ENCODE results near the gene SCARB1. TPM values are rescaled to one million over a fixed set of nuclear protein-coding genes. Genes with fewer than 3 reads are reported as not detected.

Gene SCARB1
- total and polyA plus RNA-seq, 2 donors = 3.2 to 16.7 TPM

DNA sequence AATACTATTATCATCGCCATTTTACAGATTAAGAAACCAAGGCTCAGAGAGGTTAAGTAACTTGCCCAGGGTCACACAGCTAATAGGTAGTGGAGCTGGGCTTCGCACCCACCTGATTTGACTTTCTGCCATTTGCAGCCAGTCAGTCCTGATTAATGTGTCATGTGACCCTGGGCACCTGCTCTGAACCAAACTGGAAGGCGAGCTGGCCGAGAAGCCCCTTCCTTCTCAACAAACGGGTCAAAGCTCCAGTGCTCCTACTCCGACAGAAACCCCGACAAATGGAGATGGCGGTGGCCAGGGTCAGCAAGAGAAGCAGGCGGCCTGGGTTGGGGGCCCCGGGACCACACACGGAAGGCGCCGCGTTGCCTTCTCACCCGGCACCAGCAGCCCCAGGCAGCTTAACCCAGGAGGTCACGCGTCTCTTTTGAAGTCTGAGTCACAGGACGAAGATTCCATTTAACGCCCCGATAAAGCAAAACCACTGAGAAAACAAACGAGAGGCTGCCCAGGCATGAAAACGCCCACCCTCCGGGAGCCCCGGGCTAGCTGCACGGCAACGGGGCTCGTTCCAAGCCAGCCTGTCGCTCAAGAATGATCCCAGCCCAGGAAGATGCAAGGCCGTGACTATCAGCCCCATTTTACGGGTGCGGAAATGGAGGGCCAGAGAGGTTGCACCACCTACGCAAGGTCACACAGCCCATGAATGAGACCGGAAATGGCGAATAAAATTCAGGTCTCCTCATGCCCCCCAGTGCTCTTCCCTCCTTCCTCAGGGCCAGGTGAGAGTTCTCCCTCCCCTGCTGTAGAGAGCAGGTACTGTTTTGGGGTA lies 124.8 kb downstream of the SCARB1 start:
- DNase-seq (ENCODE audit: low read depth in 6 of 9, low spot score in 9 of 9) = no peak
- peaks cover 0 to 6% of the 10 kb centered on the region in 2 donors for H3K27me3 ChIP-seq (ENCODE audit: control insufficient read depth in 2 of 2, insufficient read depth in 1 of 2, low read length in 1 of 2)
- no peak overlapping the region for H3K4me3 ChIP-seq (ENCODE audit: low read length in 2 of 2)
- 91% methylated on average over 34 of the region's 34 CpGs for WGBS
- peaks cover 5 to 46% of the 10 kb centered on the region in 2 donors for H3K4me1 ChIP-seq (ENCODE audit: control insufficient read depth in 2 of 2, insufficient read depth in 2 of 2, low read length in 2 of 2)
- no peak overlapping the region for H3K27ac ChIP-seq (ENCODE audit: low read depth in 1 of 2, low read length in 1 of 2)
- H3K36me3 ChIP-seq (ENCODE audit: control insufficient read depth in 2 of 2, insufficient read depth in 2 of 2, low read length in 1 of 2) = no peaks in the 10 kb centered on the region
- peaks cover 0 to 17% of the 10 kb centered on the region in 2 donors for H3K9me3 ChIP-seq (ENCODE audit: control insufficient read depth in 2 of 2, insufficient read depth in 1 of 2, low read length in 1 of 2)

DNA sequence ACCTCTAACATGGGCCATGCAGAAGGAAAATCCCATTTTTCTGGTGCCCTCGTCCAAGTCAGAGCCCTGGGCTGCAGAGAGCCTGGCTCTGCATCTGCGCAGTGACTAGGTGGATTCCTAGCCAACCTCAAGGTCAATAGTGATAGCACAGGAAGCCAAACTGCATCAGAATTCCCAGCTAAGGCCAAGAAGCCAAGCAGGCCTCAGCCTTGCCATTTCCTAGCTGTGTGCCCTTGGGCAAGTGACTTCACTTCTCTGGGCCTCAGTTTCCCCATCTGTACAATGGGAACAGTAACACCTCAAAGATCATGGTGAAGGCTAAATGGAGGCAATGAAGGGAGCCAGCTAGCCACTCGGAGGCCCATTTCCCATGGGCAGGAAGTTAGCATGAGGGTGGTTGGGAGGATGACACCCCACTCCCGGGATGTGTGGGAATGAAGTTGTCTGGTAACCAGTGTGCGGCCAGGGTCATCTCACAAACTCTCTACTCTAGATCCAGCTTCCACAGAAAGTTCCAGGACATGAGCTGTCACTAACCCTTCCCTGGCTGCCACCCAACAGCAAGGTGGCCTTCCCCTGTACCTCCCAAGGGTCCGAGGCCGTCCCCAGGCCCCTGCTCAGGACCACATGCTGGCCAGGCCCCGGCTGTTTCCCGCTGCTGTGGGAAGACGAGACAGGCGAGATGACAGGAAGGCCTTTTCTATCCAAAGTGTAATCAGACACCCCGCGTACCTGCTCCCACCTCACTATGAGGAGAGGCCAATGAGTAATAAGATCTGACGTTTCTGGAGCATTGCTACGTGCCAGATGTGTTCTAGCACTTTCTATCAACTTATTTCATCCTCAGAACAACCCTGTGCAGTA lies 125.7 kb downstream of the SCARB1 start:
- H3K36me3 ChIP-seq (ENCODE audit: control insufficient read depth in 2 of 2, insufficient read depth in 2 of 2, low read length in 1 of 2) = no peaks in the 10 kb centered on the region
- peaks cover 0 to 18% of the 10 kb centered on the region in 2 donors for H3K9me3 ChIP-seq (ENCODE audit: control insufficient read depth in 2 of 2, insufficient read depth in 1 of 2, low read length in 1 of 2)
- DNase-seq (ENCODE audit: low read depth in 6 of 9, low spot score in 9 of 9) = no peak
- WGBS = 97% methylated on average over 15 of the region's 15 CpGs
- no peak overlapping the region for H3K4me3 ChIP-seq (ENCODE audit: low read length in 2 of 2)
- no peak overlapping the region for H3K27ac ChIP-seq (ENCODE audit: low read depth in 1 of 2, low read length in 1 of 2)
- H3K27me3 ChIP-seq (ENCODE audit: control insufficient read depth in 2 of 2, insufficient read depth in 1 of 2, low read length in 1 of 2) = peaks cover 0 to 6% of the 10 kb centered on the region in 2 donors
- H3K4me1 ChIP-seq (ENCODE audit: control insufficient read depth in 2 of 2, insufficient read depth in 2 of 2, low read length in 2 of 2) = peaks cover 5 to 47% of the 10 kb centered on the region in 2 donors

DNA sequence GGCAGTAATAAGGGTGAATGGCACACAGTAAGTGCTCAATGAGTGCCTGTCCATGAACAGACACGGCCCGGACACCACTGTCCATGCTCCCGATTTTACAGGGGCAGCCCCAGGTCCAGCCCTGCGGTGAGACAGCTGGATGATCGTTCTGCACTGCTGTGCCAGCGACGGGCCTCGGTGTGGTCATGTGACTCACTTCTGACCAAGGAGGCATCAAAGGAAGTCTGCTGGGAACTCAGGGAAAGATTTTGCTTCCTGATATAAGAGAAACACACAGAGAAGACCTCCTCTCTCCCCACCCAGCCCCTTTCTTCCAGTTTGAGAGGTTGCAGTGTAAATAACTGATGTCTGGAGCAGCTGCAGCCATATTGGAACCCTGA lies 126.6 kb downstream of the SCARB1 start:
- no peaks in the 10 kb centered on the region for H3K36me3 ChIP-seq (ENCODE audit: control insufficient read depth in 2 of 2, insufficient read depth in 2 of 2, low read length in 1 of 2)
- DNase-seq (ENCODE audit: low read depth in 6 of 9, low spot score in 9 of 9) = no peak
- peaks cover 0 to 22% of the 10 kb centered on the region in 2 donors for H3K9me3 ChIP-seq (ENCODE audit: control insufficient read depth in 2 of 2, insufficient read depth in 1 of 2, low read length in 1 of 2)
- no peak overlapping the region for H3K4me3 ChIP-seq (ENCODE audit: low read length in 2 of 2)
- peaks cover 0 to 6% of the 10 kb centered on the region in 2 donors for H3K27me3 ChIP-seq (ENCODE audit: control insufficient read depth in 2 of 2, insufficient read depth in 1 of 2, low read length in 1 of 2)
- no peak overlapping the region for H3K27ac ChIP-seq (ENCODE audit: low read depth in 1 of 2, low read length in 1 of 2)
- H3K4me1 ChIP-seq (ENCODE audit: control insufficient read depth in 2 of 2, insufficient read depth in 2 of 2, low read length in 2 of 2) = peaks cover 5 to 47% of the 10 kb centered on the region in 2 donors
- WGBS = 75% methylated on average over 8 of the region's 8 CpGs

DNA sequence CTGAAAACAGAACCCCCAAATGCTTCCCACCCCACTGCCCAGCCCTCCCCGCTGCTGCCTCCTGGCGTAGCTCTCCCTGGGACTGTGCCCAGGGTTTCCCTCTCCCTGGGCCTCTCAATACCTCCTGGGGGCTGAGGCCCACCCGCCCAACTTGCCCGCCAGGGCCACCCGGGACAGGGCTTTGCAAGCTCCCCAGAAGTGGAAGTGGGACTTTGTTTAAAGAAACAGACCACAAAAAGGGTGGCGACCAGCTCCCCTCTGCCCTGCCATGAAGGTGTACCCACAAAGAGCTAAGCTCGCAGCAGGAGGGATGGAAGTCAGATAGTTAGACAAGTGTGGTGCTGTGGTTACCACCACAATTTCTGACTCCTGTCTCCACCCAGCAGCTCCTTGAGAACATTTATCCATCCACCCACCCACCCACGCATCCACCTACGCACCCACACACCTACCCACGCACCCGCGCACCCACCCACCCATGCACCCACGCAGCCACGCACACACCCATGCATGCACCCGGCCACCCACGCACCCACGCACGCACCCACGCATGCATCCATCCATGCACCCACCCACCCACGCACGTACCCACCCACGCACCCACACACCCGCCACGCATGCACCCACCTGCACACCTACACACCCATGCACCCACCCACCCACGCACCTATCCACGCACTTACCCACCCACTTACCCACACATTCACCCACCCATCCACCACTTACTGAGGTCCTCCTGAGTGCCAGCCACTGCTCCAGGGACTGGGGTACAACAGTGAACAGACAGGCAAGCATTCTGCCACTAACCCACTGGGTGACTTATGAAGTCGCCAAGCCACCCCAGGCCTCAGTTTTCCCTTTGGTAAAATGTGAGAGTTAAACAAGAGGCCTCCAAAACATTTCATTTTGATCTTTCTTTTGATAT lies 127.3 kb downstream of the SCARB1 start:
- peak overlapping the region in 1 of 2 donors; percentile 43 for H3K27ac ChIP-seq (ENCODE audit: low read depth in 1 of 2, low read length in 1 of 2)
- DNase-seq (ENCODE audit: low read depth in 6 of 9, low spot score in 9 of 9) = peak in 1 of 9 donors; percentile 33
- 72% methylated on average over 27 of the region's 27 CpGs for WGBS

DNA sequence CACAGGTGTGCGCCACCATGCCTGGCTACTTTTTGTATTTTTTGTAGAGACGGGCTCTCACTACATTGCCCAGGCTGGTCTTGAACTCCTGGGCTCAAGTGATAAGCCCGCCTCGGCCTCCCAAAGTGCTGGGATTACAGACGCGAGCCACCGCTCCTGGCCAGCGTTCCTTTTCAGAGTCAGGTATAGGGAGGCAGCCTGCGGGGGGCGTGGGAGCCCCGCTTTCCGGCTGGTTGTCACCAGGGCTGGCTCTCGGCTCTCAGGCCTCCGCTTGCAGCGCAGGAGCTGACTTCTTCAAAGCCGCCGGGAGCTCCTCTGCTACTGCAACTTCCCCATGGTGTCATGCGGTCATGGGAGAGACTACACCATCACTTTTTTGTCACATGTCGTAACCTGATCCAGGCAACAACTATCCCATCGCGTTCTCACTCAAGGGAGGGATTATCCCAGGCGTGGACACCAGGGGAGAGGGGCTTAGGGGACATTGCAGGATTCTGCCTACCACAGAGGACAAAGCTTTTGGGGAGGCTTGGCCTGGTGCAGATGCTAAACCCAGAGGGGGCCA lies 129.4 kb downstream of the SCARB1 start:
- H3K27ac ChIP-seq (ENCODE audit: low read depth in 1 of 2, low read length in 1 of 2) = peak overlapping the region; percentile 19 to 48
- peaks cover 0 to 21% of the 10 kb centered on the region in 2 donors for H3K9me3 ChIP-seq (ENCODE audit: control insufficient read depth in 2 of 2, insufficient read depth in 1 of 2, low read length in 1 of 2)
- H3K4me3 ChIP-seq (ENCODE audit: low read length in 2 of 2) = no peak overlapping the region
- 30% methylated on average over 22 of the region's 22 CpGs for WGBS
- no peaks in the 10 kb centered on the region for H3K36me3 ChIP-seq (ENCODE audit: control insufficient read depth in 2 of 2, insufficient read depth in 2 of 2, low read length in 1 of 2)
- H3K27me3 ChIP-seq (ENCODE audit: control insufficient read depth in 2 of 2, insufficient read depth in 1 of 2, low read length in 1 of 2) = peaks cover 0 to 4% of the 10 kb centered on the region in 2 donors
- peaks cover 5 to 38% of the 10 kb centered on the region in 2 donors for H3K4me1 ChIP-seq (ENCODE audit: control insufficient read depth in 2 of 2, insufficient read depth in 2 of 2, low read length in 2 of 2)
- DNase-seq (ENCODE audit: low read depth in 6 of 9, low spot score in 9 of 9) = peak in 2 of 9 donors; percentile 39 to 60

More for the DNA sequence above, 127.3 kb downstream of the SCARB1 start:
- Histone ChIP-seq H3K4me1 (ENCODE audit: control insufficient read depth in 2 of 2, insufficient read depth in 2 of 2, low read length in 2 of 2) (peaks cover 5 to 47% of the 10 kb centered on the region in 2 donors), H3K4me3 (ENCODE audit: low read length in 2 of 2) (no peak overlapping the region), H3K27me3 (ENCODE audit: control insufficient read depth in 2 of 2, insufficient read depth in 1 of 2, low read length in 1 of 2) (peaks cover 0 to 6% of the 10 kb centered on the region in 2 donors), H3K9me3 (ENCODE audit: control insufficient read depth in 2 of 2, insufficient read depth in 1 of 2, low read length in 1 of 2) (peaks cover 0 to 28% of the 10 kb centered on the region in 2 donors), H3K36me3 (ENCODE audit: control insufficient read depth in 2 of 2, insufficient read depth in 2 of 2, low read length in 1 of 2) (no peaks in the 10 kb centered on the region)

DNA sequence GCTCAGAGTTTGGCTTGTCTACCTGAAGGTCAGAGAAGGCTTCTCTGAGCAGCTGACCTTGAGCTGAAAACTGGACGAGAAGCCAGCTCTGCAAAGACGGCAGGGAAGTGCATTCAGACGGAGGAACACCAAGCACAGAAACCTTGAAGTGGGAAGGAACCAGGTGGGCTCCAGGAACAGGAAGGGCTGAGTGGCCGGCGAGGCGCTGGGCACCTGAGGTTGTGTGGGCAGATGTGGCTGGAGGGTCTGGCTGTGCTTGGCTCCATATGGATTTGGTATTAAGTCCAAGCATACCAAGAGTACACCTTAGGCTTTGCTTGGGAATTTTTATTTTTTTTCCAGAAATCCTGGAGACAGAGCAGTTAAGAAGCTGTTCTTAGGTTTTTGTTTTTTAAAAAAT lies 130.6 kb downstream of the SCARB1 start:
- Histone ChIP-seq H3K27me3 (ENCODE audit: control insufficient read depth in 2 of 2, insufficient read depth in 1 of 2, low read length in 1 of 2) (no peaks in the 10 kb centered on the region), H3K36me3 (ENCODE audit: control insufficient read depth in 2 of 2, insufficient read depth in 2 of 2, low read length in 1 of 2) (no peaks in the 10 kb centered on the region), H3K4me3 (ENCODE audit: low read length in 2 of 2) (no peak overlapping the region), H3K9me3 (ENCODE audit: control insufficient read depth in 2 of 2, insufficient read depth in 1 of 2, low read length in 1 of 2) (peaks cover 0 to 21% of the 10 kb centered on the region in 2 donors), H3K27ac (ENCODE audit: low read depth in 1 of 2, low read length in 1 of 2) (no peak overlapping the region), H3K4me1 (ENCODE audit: control insufficient read depth in 2 of 2, insufficient read depth in 2 of 2, low read length in 2 of 2) (peaks cover 5 to 31% of the 10 kb centered on the region in 2 donors)
- 76% methylated on average over 6 of the region's 6 CpGs for WGBS
- DNase-seq (ENCODE audit: low read depth in 6 of 9, low spot score in 9 of 9) = no peak

DNA sequence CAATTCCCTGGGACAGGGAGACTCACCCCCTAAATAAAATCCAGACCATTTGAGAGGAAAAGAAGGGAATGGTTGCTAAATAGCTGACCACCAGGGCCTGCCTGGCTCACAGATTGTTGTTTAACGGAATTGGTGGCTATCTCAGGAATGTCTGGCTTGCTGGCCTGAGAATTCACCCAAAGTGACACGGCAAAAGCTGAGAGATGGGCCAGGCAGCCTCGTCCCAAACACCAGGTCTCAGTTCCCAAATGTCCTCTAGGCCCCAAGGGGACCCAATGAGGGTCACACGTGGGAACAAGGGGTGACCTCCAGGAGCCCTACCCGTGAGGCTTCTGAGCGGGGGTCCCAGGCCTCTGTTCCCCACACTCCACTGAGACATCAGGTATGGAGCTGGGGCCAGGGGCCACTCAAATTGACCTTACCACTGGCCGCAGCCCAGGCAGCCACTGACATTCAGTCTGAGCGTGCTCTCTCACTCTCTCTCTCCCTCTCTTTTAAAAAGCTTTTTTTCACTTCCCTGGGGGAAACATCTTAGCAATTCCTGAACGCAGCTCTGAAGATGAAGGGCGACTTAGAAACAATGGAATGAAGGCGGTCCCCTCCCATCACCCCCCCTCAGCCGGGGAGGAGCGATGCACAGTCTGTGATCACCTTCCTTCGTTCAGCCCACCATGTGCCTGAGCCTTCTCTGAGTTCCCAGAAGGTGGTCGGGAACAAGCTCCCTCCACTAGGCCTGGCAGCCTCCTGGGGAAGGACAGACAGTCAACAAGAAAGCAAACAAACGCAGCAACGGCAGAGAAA lies 131.2 kb downstream of the SCARB1 start:
- Histone ChIP-seq H3K27me3 (ENCODE audit: control insufficient read depth in 2 of 2, insufficient read depth in 1 of 2, low read length in 1 of 2) (no peaks in the 10 kb centered on the region), H3K4me3 (ENCODE audit: low read length in 2 of 2) (no peak overlapping the region), H3K27ac (ENCODE audit: low read depth in 1 of 2, low read length in 1 of 2) (no peak overlapping the region), H3K4me1 (ENCODE audit: control insufficient read depth in 2 of 2, insufficient read depth in 2 of 2, low read length in 2 of 2) (peaks cover 5 to 32% of the 10 kb centered on the region in 2 donors), H3K9me3 (ENCODE audit: control insufficient read depth in 2 of 2, insufficient read depth in 1 of 2, low read length in 1 of 2) (peaks cover 0 to 21% of the 10 kb centered on the region in 2 donors), H3K36me3 (ENCODE audit: control insufficient read depth in 2 of 2, insufficient read depth in 2 of 2, low read length in 1 of 2) (no peaks in the 10 kb centered on the region)
- no peak for DNase-seq (ENCODE audit: low read depth in 6 of 9, low spot score in 9 of 9)
- 93% methylated on average over 17 of the region's 17 CpGs for WGBS

DNA sequence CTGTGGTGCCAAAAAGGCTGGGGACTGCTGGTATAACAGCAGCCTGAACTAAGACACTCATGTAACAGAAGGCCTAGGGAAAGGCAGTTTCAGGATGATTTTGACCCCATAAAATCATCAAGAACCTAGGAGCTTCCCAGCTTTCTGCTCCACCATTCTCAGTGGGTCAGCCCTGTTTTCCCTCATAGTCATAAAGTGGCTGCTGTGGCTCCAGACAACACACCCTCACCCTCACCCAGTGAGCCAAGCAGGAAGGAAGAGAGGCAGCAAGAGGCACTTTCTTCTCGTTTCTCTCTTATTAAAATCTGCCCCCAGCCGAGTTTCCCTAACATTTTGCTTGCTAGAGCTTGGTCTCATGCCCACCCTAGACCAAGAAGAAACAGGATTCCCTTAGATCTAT lies 131.8 kb downstream of the SCARB1 start:
- H3K27ac ChIP-seq (ENCODE audit: low read depth in 1 of 2, low read length in 1 of 2) = no peak overlapping the region
- no peaks in the 10 kb centered on the region for H3K36me3 ChIP-seq (ENCODE audit: control insufficient read depth in 2 of 2, insufficient read depth in 2 of 2, low read length in 1 of 2)
- peaks cover 5 to 33% of the 10 kb centered on the region in 2 donors for H3K4me1 ChIP-seq (ENCODE audit: control insufficient read depth in 2 of 2, insufficient read depth in 2 of 2, low read length in 2 of 2)
- WGBS = 96% methylated on average over 2 of the region's 2 CpGs
- no peak for DNase-seq (ENCODE audit: low read depth in 6 of 9, low spot score in 9 of 9)
- H3K4me3 ChIP-seq (ENCODE audit: low read length in 2 of 2) = no peak overlapping the region
- no peaks in the 10 kb centered on the region for H3K27me3 ChIP-seq (ENCODE audit: control insufficient read depth in 2 of 2, insufficient read depth in 1 of 2, low read length in 1 of 2)
- peaks cover 0 to 19% of the 10 kb centered on the region in 2 donors for H3K9me3 ChIP-seq (ENCODE audit: control insufficient read depth in 2 of 2, insufficient read depth in 1 of 2, low read length in 1 of 2)

Measured in thymus (tissue), 11 donors.